WTC11 (cell line): ENCODE data around the gene GPR108. TPM values are rescaled to one million over a fixed set of nuclear protein-coding genes. Genes with fewer than 3 reads are reported as not detected.

Experiments
- ATF6 ChIP-seq: sonication (generic); formaldehyde crosslinking; IDR thresholded peaks from 2 replicates; pipeline ENCODE4 v1.8.1; 2023; ENCODE audit warnings: mild to moderate bottlenecking, missing genetic modification reagents
- CREB1 ChIP-seq: sonication (generic); formaldehyde crosslinking; IDR thresholded peaks from 2 replicates; pipeline ENCODE4 v1.8.0; 2023; ENCODE audit warnings: mild to moderate bottlenecking, missing genetic modification reagents
- E2F5 ChIP-seq: sonication (generic); formaldehyde crosslinking; IDR thresholded peaks from 2 replicates; pipeline ENCODE4 v1.8.1; 2022; ENCODE audit warnings: mild to moderate bottlenecking, moderate library complexity, missing genetic modification reagents
- FOXJ3 ChIP-seq: sonication (generic); formaldehyde crosslinking; IDR thresholded peaks from 2 replicates; pipeline ENCODE4 v1.9.0; 2021; ENCODE audit warnings: missing genetic modification reagents, mild to moderate bottlenecking, borderline replicate concordance
- FOXK1 ChIP-seq: sonication (generic); formaldehyde crosslinking; IDR thresholded peaks from 2 replicates; pipeline ENCODE4 v1.8.0; 2022; ENCODE audit warnings: mild to moderate bottlenecking, moderate library complexity, missing genetic modification reagents
- FOXP4 ChIP-seq: sonication (generic); formaldehyde crosslinking; IDR thresholded peaks from 2 replicates; pipeline ENCODE4 v1.8.0; 2022; ENCODE audit warnings: mild to moderate bottlenecking, missing genetic modification reagents
- GABPB1 ChIP-seq: sonication (generic); formaldehyde crosslinking; IDR thresholded peaks from 2 replicates; pipeline ENCODE4 v1.8.1; 2023; ENCODE audit warnings: mild to moderate bottlenecking, missing genetic modification reagents
- JUN ChIP-seq: sonication (generic); formaldehyde crosslinking; IDR thresholded peaks from 2 replicates; pipeline ENCODE4 v1.8.0; 2023; ENCODE audit warnings: mild to moderate bottlenecking, missing genetic modification reagents
- OVOL2 ChIP-seq: fragments of 250-450 bp; sonication (Bioruptor Pico); IDR thresholded peaks from 2 replicates; pipeline ENCODE4 v1.9.0; 2021; ENCODE audit warnings: mild to moderate bottlenecking, borderline replicate concordance
- TP53 ChIP-seq: sonication (generic); formaldehyde crosslinking; IDR thresholded peaks from 2 replicates; pipeline ENCODE4 v1.8.1; 2023; ENCODE audit warnings: mild to moderate bottlenecking, missing genetic modification reagents
- USF2 ChIP-seq: sonication (generic); formaldehyde crosslinking; IDR thresholded peaks from 2 replicates; pipeline ENCODE4 v1.8.1; 2023; ENCODE audit warnings: mild to moderate bottlenecking, missing genetic modification reagents, moderate library complexity
- ZMAT4 ChIP-seq: fragments of 250-450 bp; sonication (Bioruptor Pico); IDR thresholded peaks from 2 replicates; pipeline ENCODE4 v1.9.0; 2021; ENCODE audit warnings: mild to moderate bottlenecking
- ZNF219 ChIP-seq: sonication (generic); formaldehyde crosslinking; IDR thresholded peaks from 2 replicates; pipeline ENCODE4 v1.8.0; 2023; ENCODE audit warnings: missing genetic modification reagents, mild to moderate bottlenecking, borderline replicate concordance
- ZNF232 ChIP-seq: sonication (generic); formaldehyde crosslinking; IDR thresholded peaks from 2 replicates; pipeline ENCODE4 v1.8.0; 2022; ENCODE audit warnings: mild to moderate bottlenecking, missing genetic modification reagents
- total RNA-seq: library from RNA; stranded (reverse); gene quantifications from 3 replicates; pipeline ENCODE4 v1.2.3, GENCODE V29; 2021
- TF ChIP-seq, protein P1 (sequence below): sonication (generic); formaldehyde crosslinking; IDR thresholded peaks from 2 replicates; pipeline ENCODE4 v1.8.0; 2022; ENCODE audit warnings: mild to moderate bottlenecking, missing genetic modification reagents
- TF ChIP-seq, protein P2 (sequence below): fragments of 250-450 bp; sonication (Bioruptor Pico); conservative IDR thresholded peaks from 2 replicates; pipeline ENCODE4 v1.9.0; 2021; ENCODE audit warnings: mild to moderate bottlenecking
- TF ChIP-seq, protein P3 (sequence below): sonication (generic); formaldehyde crosslinking; IDR thresholded peaks from 2 replicates; pipeline ENCODE4 v1.8.0; 2022; ENCODE audit warnings: mild to moderate bottlenecking, missing genetic modification reagents

GPR108 gene
- total RNA-seq, 1 experiment from 2014 or later = 48.7 TPM

GRCh38 chr19:6752256-6753177, 15.1 kb upstream of the GPR108 start (continued):
- TF ChIP-seq TP53 (0 out of 2 replicates have a peak, but pooled peaks have one; percentile 41), FOXP4 (CRISPR knock-in tag) (peak; percentile 7; the same call in 1 of the 2 replicates), ZNF219 (no peak), GABPB1 (peak; percentile 51), E2F5 (CRISPR knock-in tag) (no peak), USF2 (CRISPR knock-in tag) (peak; percentile 81), FOXK1 (no peak), OVOL2 (CRISPR knock-in tag) (no peak), CREB1 (CRISPR knock-in tag) (no peak), ZNF232 (no peak), FOXJ3 (CRISPR knock-in tag) (no peak), JUN (CRISPR knock-in tag) (no peak), ATF6 (CRISPR knock-in tag) (no peak), ZMAT4 (CRISPR knock-in tag) (no peak)
- TF ChIP-seq, protein P1, sequence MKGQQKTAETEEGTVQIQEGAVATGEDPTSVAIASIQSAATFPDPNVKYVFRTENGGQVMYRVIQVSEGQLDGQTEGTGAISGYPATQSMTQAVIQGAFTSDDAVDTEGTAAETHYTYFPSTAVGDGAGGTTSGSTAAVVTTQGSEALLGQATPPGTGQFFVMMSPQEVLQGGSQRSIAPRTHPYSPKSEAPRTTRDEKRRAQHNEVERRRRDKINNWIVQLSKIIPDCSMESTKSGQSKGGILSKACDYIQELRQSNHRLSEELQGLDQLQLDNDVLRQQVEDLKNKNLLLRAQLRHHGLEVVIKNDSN (CRISPR knock-in tag) = peak; percentile 78; the same call in 1 of the 2 replicates
- TF ChIP-seq, protein P2, sequence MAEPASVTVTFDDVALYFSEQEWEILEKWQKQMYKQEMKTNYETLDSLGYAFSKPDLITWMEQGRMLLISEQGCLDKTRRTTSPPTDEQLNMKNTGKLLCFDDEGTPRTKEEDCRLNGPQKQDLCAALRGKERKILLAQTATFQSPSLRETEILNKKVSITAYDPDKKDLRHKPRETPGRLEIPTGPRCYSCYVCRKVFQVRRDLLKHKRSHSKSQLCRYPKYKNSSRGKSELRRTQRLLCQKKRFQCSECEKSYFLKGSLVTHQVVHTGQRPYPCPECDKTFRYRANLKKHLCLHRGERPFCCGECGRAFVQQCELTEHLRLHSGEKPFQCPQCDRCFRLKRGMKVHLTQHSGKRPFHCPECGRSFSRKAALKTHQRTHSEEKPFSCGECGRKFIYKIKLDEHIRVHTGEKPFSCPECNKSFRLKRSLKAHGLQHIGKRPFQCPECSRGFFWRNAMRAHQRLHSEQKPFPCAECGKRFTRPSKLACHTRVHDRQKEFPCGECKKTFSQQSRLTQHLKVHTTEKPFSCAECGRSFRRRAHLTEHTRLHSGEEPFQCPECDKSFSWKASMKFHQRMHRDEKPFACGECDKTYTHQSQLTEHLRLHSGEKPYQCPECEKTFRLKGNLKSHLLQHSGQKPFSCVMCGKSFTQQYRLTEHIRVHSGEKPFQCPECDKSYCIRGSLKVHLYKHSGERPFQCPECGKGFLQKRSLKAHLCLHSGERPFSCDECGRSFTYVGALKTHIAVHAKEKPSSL (CRISPR knock-in tag) = no peak
- TF ChIP-seq, protein P3, sequence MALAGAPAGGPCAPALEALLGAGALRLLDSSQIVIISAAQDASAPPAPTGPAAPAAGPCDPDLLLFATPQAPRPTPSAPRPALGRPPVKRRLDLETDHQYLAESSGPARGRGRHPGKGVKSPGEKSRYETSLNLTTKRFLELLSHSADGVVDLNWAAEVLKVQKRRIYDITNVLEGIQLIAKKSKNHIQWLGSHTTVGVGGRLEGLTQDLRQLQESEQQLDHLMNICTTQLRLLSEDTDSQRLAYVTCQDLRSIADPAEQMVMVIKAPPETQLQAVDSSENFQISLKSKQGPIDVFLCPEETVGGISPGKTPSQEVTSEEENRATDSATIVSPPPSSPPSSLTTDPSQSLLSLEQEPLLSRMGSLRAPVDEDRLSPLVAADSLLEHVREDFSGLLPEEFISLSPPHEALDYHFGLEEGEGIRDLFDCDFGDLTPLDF (CRISPR knock-in tag) = no peak
